Stimulated activated CD4-positive, alpha-beta T cell treated with anti-CD3 and anti-CD28 coated beads, Interleukin-2, amount 100 ng/mL, for 48 hours (primary cell): ENCODE measurements around the gene PGPEP1.
"Not testable (repeated sequence)": the region's sequence is repeated elsewhere in the genome, so short reads cannot be mapped to it uniquely, and the experiment has no call there.

ENCODE experiments used
- DNase-seq, 2 donors: peaks; one replicate each; pipeline ENCODE4 v3.0.0-alpha.2; 2020

Gene PGPEP1

GRCh38 chr19:18308948-18309325 lies 31.5 kb upstream of the PGPEP1 start:
- DNase-seq, result no peak

- no peak for DNase-seq
These were observed 30.8 kb upstream of the PGPEP1 start for GRCh38 chr19:18309525-18310064.

- DNase-seq, result no peak
These were observed 30.1 kb upstream of the PGPEP1 start for GRCh38 chr19:18310118-18310909.

GRCh38 chr19:18310966-18311365 lies 29.4 kb upstream of the PGPEP1 start:
- no peak for DNase-seq

- DNase-seq, result no peak
These were observed 28.8 kb upstream of the PGPEP1 start for GRCh38 chr19:18311502-18312091.

- DNase-seq, result no peak
These were observed 28.3 kb upstream of the PGPEP1 start for GRCh38 chr19:18312092-18312534.

GRCh38 chr19:18313398-18313797 lies 27.0 kb upstream of the PGPEP1 start:
- no peak for DNase-seq

GRCh38 chr19:18317961-18318800 lies 22.2 kb upstream of the PGPEP1 start:
- no peak for DNase-seq

GRCh38 chr19:18319591-18320135 lies 20.7 kb upstream of the PGPEP1 start:
- DNase-seq, result no peak

- no peak for DNase-seq
These were observed 19.3 kb upstream of the PGPEP1 start for GRCh38 chr19:18320865-18321733.

GRCh38 chr19:18321734-18322102 lies 18.7 kb upstream of the PGPEP1 start:
- DNase-seq, result no peak

GRCh38 chr19:18322318-18322758 lies 18.1 kb upstream of the PGPEP1 start:
- DNase-seq, result peak in 1 of 2 donors; percentile 42

- peak; percentile 99 for DNase-seq
These were observed 17.5 kb upstream of the PGPEP1 start, which contains the start of gene LSM4 for GRCh38 chr19:18322759-18323460. LSM4 (minus strand) TSS chr19:18323076; CDS start chr19:18323020, 56 bp downstream.

- DNase-seq, result not testable (repeated sequence)
These were observed 16.0 kb upstream of the PGPEP1 start for GRCh38 chr19:18324373-18324731.

GRCh38 chr19:18326772-18327171 lies 13.6 kb upstream of the PGPEP1 start:
- no peak for DNase-seq

GRCh38 chr19:18328340-18329034 lies 11.9 kb upstream of the PGPEP1 start:
- DNase-seq, result peak; percentile 69 to 81

GRCh38 chr19:18329035-18329376 lies 11.4 kb upstream of the PGPEP1 start:
- no peak for DNase-seq

- DNase-seq, result no peak
These were observed 9.5 kb upstream of the PGPEP1 start for GRCh38 chr19:18330868-18331267.

GRCh38 chr19:18332917-18333530 lies 7.4 kb upstream of the PGPEP1 start:
- DNase-seq, result no peak

- DNase-seq, result no peak
These were observed 6.7 kb upstream of the PGPEP1 start for GRCh38 chr19:18333680-18334079.
